Kidney glomerular epithelial cell (primary cell): ENCODE results near the gene AZI2.
A peak's percentile ranks its signal among the peaks of the same experiment; 100 is the strongest.

ENCODE experiments used
- DNase-seq: peaks from one replicate; lab custom pipeline; 2025; lab: John Stamatoyannopoulos, UW

AZI2 gene

GRCh38 chr3:28300345-28300962 lies 48.2 kb downstream of the AZI2 start:
- no peak for DNase-seq

- DNase-seq = no peak
Measured at GRCh38 chr3:28299705-28300104, 48.9 kb downstream of the AZI2 start.

- no peak for DNase-seq
Measured at GRCh38 chr3:28295898-28296490, 52.6 kb downstream of the AZI2 start.

GRCh38 chr3:28294667-28295413 lies 53.8 kb downstream of the AZI2 start:
- DNase-seq = peak; percentile 10

GRCh38 chr3:28292622-28293021 lies 56.0 kb downstream of the AZI2 start:
- no peak for DNase-seq

- no peak for DNase-seq
Measured at GRCh38 chr3:28291577-28291976, 57.0 kb downstream of the AZI2 start.

- DNase-seq = no peak
Measured at GRCh38 chr3:28290863-28291300, 57.7 kb downstream of the AZI2 start.

- no peak for DNase-seq
Measured at GRCh38 chr3:28287046-28287445, 61.6 kb downstream of the AZI2 start.

GRCh38 chr3:28286595-28286994 lies 62.0 kb downstream of the AZI2 start:
- peak; percentile 28 for DNase-seq

GRCh38 chr3:28280781-28281180 lies 67.8 kb downstream of the AZI2 start:
- no peak for DNase-seq

- DNase-seq = no peak
Measured at GRCh38 chr3:28279770-28280169, 68.9 kb downstream of the AZI2 start.

- no peak for DNase-seq
Measured at GRCh38 chr3:28278918-28279317, 69.7 kb downstream of the AZI2 start.

- DNase-seq = no peak
Measured at GRCh38 chr3:28273837-28274236, 74.8 kb downstream of the AZI2 start.
